H1 (cell line): ENCODE results near the gene PRR33. TPM values are rescaled to one million over a fixed set of nuclear protein-coding genes. Genes with fewer than 3 reads are reported as not detected.

Experiments
- CTCF ChIA-PET: fragments of 300-600 bp; sonication (Branson Sonifier 250); formaldehyde crosslinking; loops from one replicate; lab custom pipeline; 2021; ENCODE audit not compliant: partially characterized antibody; lab: Charles Lee
- POLR2A ChIA-PET: fragments of 300-600 bp; sonication (Branson Sonifier 250); formaldehyde crosslinking; loops from one replicate; lab custom pipeline; 2021; ENCODE audit warnings: inconsistent platforms; ENCODE audit not compliant: partially characterized antibody; lab: Charles Lee
- DNase-seq, 2 experiments: peaks; one replicate each; pipeline versions ENCODE4 v3.0.0 to v3.0.0-alpha.2; 2010 to 2022; ENCODE audit warnings: low spot score in 2 of 2, low read depth in 1 of 2, mixed read lengths in 1 of 2
- FAIRE-seq: peaks from 2 replicates; lab custom pipeline; 2011; peaks lifted over from hg19 to GRCh38; lab: Jason Lieb, UNC
- H2AFZ ChIP-seq: 2 replicates; pipeline ENCODE4 v1.8.1; 2012; ENCODE audit warnings: low read length, inconsistent platforms
- H2AK5ac ChIP-seq: 2 replicates; pipeline ENCODE4 v1.6.1; 2013; ENCODE audit warnings: low read depth, low read length
- H2BK120ac ChIP-seq: replicated peaks from 2 replicates; pipeline ENCODE3; 2013; ENCODE audit warnings: low read depth, low read length, inconsistent platforms
- H2BK12ac ChIP-seq: 2 replicates; pipeline ENCODE4 v1.6.1; 2013; ENCODE audit warnings: low read depth, low read length
- H2BK15ac ChIP-seq: 2 replicates; pipeline ENCODE4 v1.6.1; 2013; ENCODE audit warnings: low read length
- H2BK20ac ChIP-seq: 2 replicates; pipeline ENCODE4 v1.6.1; 2013; ENCODE audit warnings: low read length
- H2BK5ac ChIP-seq: 2 replicates; pipeline ENCODE4 v1.6.1; 2013; ENCODE audit warnings: low read depth, low read length
- H3K14ac ChIP-seq: 2 replicates; pipeline ENCODE4 v1.6.1; 2013; ENCODE audit warnings: inconsistent platforms; ENCODE audit not compliant: insufficient read length
- H3K18ac ChIP-seq: 2 replicates; pipeline ENCODE4 v1.6.1; 2013; ENCODE audit warnings: low read length; ENCODE audit errors: extremely low read depth
- H3K23ac ChIP-seq: 2 replicates; pipeline ENCODE4 v1.6.1; 2013; ENCODE audit warnings: inconsistent platforms; ENCODE audit not compliant: insufficient read length
- H3K23me2 ChIP-seq: 2 replicates; pipeline ENCODE4 v1.6.1; 2013; ENCODE audit warnings: low read depth, low read length
- H3K27ac ChIP-seq: 2 replicates; pipeline ENCODE4 v1.6.1; 2011; ENCODE audit warnings: low read depth, low read length, inconsistent platforms
- H3K27me3 ChIP-seq, 4 experiments: replicated peaks in 1 of 4; 1 replicate in 1 of 4; 2 replicates in 3 of 4; pipeline versions ENCODE4 v1.6.1 to v1.8.1; 2011 to 2013; ENCODE audit warnings: low read length in 3 of 4, mild to moderate bottlenecking in 3 of 4, inconsistent platforms in 2 of 4, mixed read lengths in 2 of 4, moderate library complexity in 1 of 4; ENCODE audit not compliant: control insufficient read depth in 3 of 4, insufficient read depth in 3 of 4; ENCODE audit errors: extremely low read depth in 1 of 4
- H3K36me3 ChIP-seq, 4 experiments: 2 replicates each; pipeline versions ENCODE4 v1.6.1 to v1.8.1; 2011 to 2013; ENCODE audit warnings: mild to moderate bottlenecking in 4 of 4, low read length in 3 of 4, moderate library complexity in 2 of 4, control low read depth in 1 of 4, inconsistent platforms in 1 of 4; ENCODE audit not compliant: insufficient read depth in 4 of 4, control insufficient read depth in 2 of 4
- H3K4ac ChIP-seq: replicated peaks from 2 replicates; pipeline ENCODE3; 2013; ENCODE audit warnings: low read length, low read depth, mixed read lengths, inconsistent platforms; ENCODE audit not compliant: insufficient read length
- H3K4me1 ChIP-seq, 4 experiments: replicated peaks in 1 of 4; 1 replicate in 1 of 4; 2 replicates in 3 of 4; pipeline versions ENCODE4 v1.6.1 to v1.8.1; 2011 to 2013; ENCODE audit warnings: low read length in 3 of 4, inconsistent platforms in 2 of 4, mixed read lengths in 1 of 4; ENCODE audit not compliant: insufficient read depth in 4 of 4, control insufficient read depth in 3 of 4
- H3K4me2 ChIP-seq, 2 experiments: 2 replicates each; pipeline versions ENCODE4 v1.6.1 to v1.8.1; 2011 to 2013; ENCODE audit warnings: low read depth in 2 of 2, low read length in 2 of 2, control low read depth in 1 of 2, inconsistent platforms in 1 of 2, mild to moderate bottlenecking in 1 of 2; ENCODE audit not compliant: insufficient read depth in 1 of 2
- H3K4me3 ChIP-seq, 4 experiments: fragments of 200-600, 300-600 bp in 1 of 4; sonication (generic), shearing (Covaris generic), sonication (Bioruptor Twin) in 1 of 4; 2 replicates each; pipeline versions ENCODE4 v1.5.1 to v1.8.1; 2011 to 2016; ENCODE audit warnings: low read length in 4 of 4, low read depth in 3 of 4, control low read depth in 2 of 4, inconsistent platforms in 2 of 4, mild to moderate bottlenecking in 2 of 4, mixed read lengths in 1 of 4, moderate library complexity in 1 of 4; ENCODE audit not compliant: insufficient read depth in 2 of 4; ENCODE audit errors: extremely low read depth in 1 of 4
- H3K56ac ChIP-seq: replicated peaks from 2 replicates; pipeline ENCODE3; 2013; ENCODE audit warnings: low read depth, mild to moderate bottlenecking, mixed read lengths, low read length, inconsistent platforms; ENCODE audit not compliant: insufficient read length
- H3K79me1 ChIP-seq: 2 replicates; pipeline ENCODE4 v1.6.1; 2013; ENCODE audit warnings: low read depth, low read length, control low read depth
- H3K79me2 ChIP-seq, 2 experiments: 2 replicates each; pipeline versions ENCODE4 v1.6.1 to v1.8.1; 2012 to 2013; ENCODE audit warnings: low read length in 2 of 2, mild to moderate bottlenecking in 2 of 2, inconsistent platforms in 1 of 2; ENCODE audit not compliant: insufficient read depth in 2 of 2, control insufficient read depth in 1 of 2
- H3K9ac ChIP-seq, 4 experiments: replicated peaks in 1 of 4; 1 replicate in 1 of 4; 2 replicates in 3 of 4; pipeline versions ENCODE4 v1.6.1 to v1.8.1; 2011 to 2013; ENCODE audit warnings: low read depth in 3 of 4, low read length in 3 of 4, control low read depth in 2 of 4, mild to moderate bottlenecking in 2 of 4, moderate library complexity in 2 of 4, inconsistent platforms in 1 of 4; ENCODE audit errors: extremely low read depth in 1 of 4
- H3K9me3 ChIP-seq, 2 experiments: 2 replicates each; pipeline versions ENCODE4 v1.6.1 to v1.8.1; 2012 to 2013; ENCODE audit warnings: mild to moderate bottlenecking in 2 of 2, moderate library complexity in 2 of 2, control low read depth in 1 of 2, inconsistent platforms in 1 of 2, low read depth in 1 of 2, low read length in 1 of 2, mixed read lengths in 1 of 2; ENCODE audit not compliant: insufficient read depth in 2 of 2
- H4K20me1 ChIP-seq, 2 experiments: replicated peaks in 1 of 2; 2 replicates each; pipeline versions ENCODE3 to v1.8.1; 2011 to 2013; ENCODE audit warnings: inconsistent platforms in 2 of 2, low read length in 2 of 2, mild to moderate bottlenecking in 1 of 2; ENCODE audit not compliant: insufficient read depth in 2 of 2, control insufficient read depth in 1 of 2
- H4K5ac ChIP-seq: 2 replicates; pipeline ENCODE4 v1.6.1; 2013; ENCODE audit warnings: low read length, low read depth, mixed read lengths, inconsistent platforms; ENCODE audit not compliant: insufficient read length
- H4K8ac ChIP-seq: 2 replicates; pipeline ENCODE4 v1.8.0; 2013; ENCODE audit warnings: mild to moderate bottlenecking, moderate library complexity, low read length, inconsistent platforms; ENCODE audit not compliant: insufficient read depth; ENCODE audit errors: extremely low read depth
- H4K91ac ChIP-seq: replicated peaks from 2 replicates; pipeline ENCODE3; 2013; ENCODE audit warnings: low read length, mixed read lengths, inconsistent platforms; ENCODE audit not compliant: insufficient read length
- CEBPB ChIP-seq: IDR thresholded peaks from 2 replicates; pipeline ENCODE4 v1.6.1; 2012; ENCODE audit warnings: low read depth, low read length
- CREB1 ChIP-seq: IDR thresholded peaks from 2 replicates; pipeline ENCODE4 v1.6.1; 2012; ENCODE audit warnings: inconsistent platforms
- FOSL1 ChIP-seq: IDR thresholded peaks from 2 replicates; pipeline ENCODE4 v1.6.1; 2011; ENCODE audit warnings: mild to moderate bottlenecking, low read depth, low read length, moderate library complexity; ENCODE audit not compliant: insufficient read depth
- JUND ChIP-seq: IDR thresholded peaks from 2 replicates; pipeline ENCODE4 v1.6.1; 2011; ENCODE audit warnings: mild to moderate bottlenecking, improper control_type of control experiment, low read length
- KDM1A ChIP-seq: fragments of 200-600, 300-600 bp; sonication (generic); IDR thresholded peaks from 2 replicates; pipeline ENCODE4 v1.7.1; 2016; ENCODE audit warnings: mild to moderate bottlenecking, low read length, borderline replicate concordance
- NANOG ChIP-seq: IDR thresholded peaks from 2 replicates; pipeline ENCODE4 v1.6.1; 2011; ENCODE audit warnings: low read length, low read depth, mild to moderate bottlenecking, inconsistent platforms; ENCODE audit not compliant: insufficient read depth, poor library complexity, severe bottlenecking
- RBBP5 ChIP-seq: IDR thresholded peaks from 2 replicates; pipeline ENCODE4 v1.7.1; 2012; ENCODE audit warnings: low read depth, mild to moderate bottlenecking, inconsistent platforms, low read length, moderate library complexity, borderline replicate concordance
- RXRA ChIP-seq: IDR thresholded peaks from 2 replicates; pipeline ENCODE4 v1.6.1; 2011; ENCODE audit warnings: low read depth, mild to moderate bottlenecking, low read length, moderate library complexity; ENCODE audit not compliant: insufficient read depth
- SIX5 ChIP-seq: IDR thresholded peaks from 2 replicates; pipeline ENCODE4 v1.6.1; 2011; ENCODE audit warnings: mild to moderate bottlenecking, low read depth, low read length
- SP4 ChIP-seq: IDR thresholded peaks from 2 replicates; pipeline ENCODE4 v1.6.1; 2012; ENCODE audit warnings: low read length, inconsistent platforms
- SUZ12 ChIP-seq: fragments of 200-600 bp; sonication (generic); IDR thresholded peaks from 2 replicates; pipeline ENCODE4 v1.6.1; 2012; ENCODE audit warnings: mild to moderate bottlenecking, inconsistent platforms, low read length, moderate library complexity, mixed read lengths
- TCF12 ChIP-seq: IDR thresholded peaks from 2 replicates; pipeline ENCODE4 v1.6.1; 2011; ENCODE audit warnings: low read depth, mild to moderate bottlenecking, low read length
- YY1 ChIP-seq: IDR thresholded peaks from 2 replicates; pipeline ENCODE4 v1.6.1; 2011; ENCODE audit warnings: low read depth, mild to moderate bottlenecking, low read length
- WGBS, 2 experiments: shearing (Covaris generic) in 1 of 2; methylation state at CpG; one replicate each; pipeline versions ENCODE4 v1.1.6 to v1.1.7; 2013 to 2015; ENCODE audit warnings: low lambda C conversion rate in 2 of 2, mixed read lengths in 2 of 2, inconsistent platforms in 1 of 2, low coverage in 1 of 2, missing lambda C conversion rate in 1 of 2; ENCODE audit not compliant: insufficient replicate concordance in 2 of 2, insufficient coverage in 1 of 2, insufficient read length in 1 of 2; ENCODE audit errors: extremely low coverage in 1 of 2, missing lambda C conversion rate in 1 of 2; 5-methylcytosine and 5-hydroxymethylcytosine counted together
- polyA plus RNA-seq, 7 experiments: library from polyadenylated mRNA; depleted of rRNA in 3 of 7; stranded (reverse) in 5 of 7; unstranded in 2 of 7; fragments of >200 nt in 5 of 7; fragments of 200-250 nt in 2 of 7; gene quantifications; 1 replicate in 5 of 7; 2 replicates in 1 of 7; 4 replicates in 1 of 7; pipeline versions ENCODE4 v1.2.1 to v1.2.3, GENCODE V29; 2011 to 2013; ENCODE audit warnings: missing spikeins in 2 of 7, mixed read lengths in 2 of 7
- total RNA-seq: library from RNA; stranded (reverse); fragmentation: NEBNext Ultra II Directional; extraction: Animal tissue kit (Norgen Biotek cat#: 25700); gene quantifications from 2 replicates; pipeline ENCODE4 v1.2.1, GENCODE V29; 2021

The PRR33 gene
- total and polyA plus RNA-seq, 2 of the 8 experiments (the other 6 are each of a cell fraction or from before 2014, with no cell fraction given) = 0.02 TPM; not detected in 1

GRCh38 chr11:1873048-1873812 is 18.5 kb downstream of the PRR33 start:
- H2BK20ac ChIP-seq = no peak overlapping the region
- H2BK120ac ChIP-seq = no peak overlapping the region
- no peaks in the 10 kb centered on the region for H3K79me1 ChIP-seq
- no peak overlapping the region for H3K23ac ChIP-seq
- H4K5ac ChIP-seq = no peak overlapping the region
- H3K79me2 ChIP-seq = no peaks in the 10 kb centered on the region
- H3K27me3 ChIP-seq = peaks cover 0 to 3% (median 0%) of the 10 kb centered on the region in 4 experiments; a peak in 1 of 7 replicates
- H3K36me3 ChIP-seq = no peaks in the 10 kb centered on the region
- no peaks in the 10 kb centered on the region; the same call in 1 of the 2 replicates for H3K23me2 ChIP-seq
- DNase-seq (no peak), FAIRE-seq (no peak)
- no peak overlapping the region for H2BK12ac ChIP-seq
- no peak overlapping the region for H3K18ac ChIP-seq
- H3K56ac ChIP-seq = no peak overlapping the region
- no peaks in the 10 kb centered on the region for H4K20me1 ChIP-seq
- no peaks in the 10 kb centered on the region; a peak in 1 of 7 replicates for H3K4me1 ChIP-seq
- no peak overlapping the region for H2AFZ ChIP-seq
- H3K4me3 ChIP-seq = no peak overlapping the region
- H3K9me3 ChIP-seq = no peaks in the 10 kb centered on the region
- H3K4me2 ChIP-seq = no peak overlapping the region
- no peak overlapping the region for H4K91ac ChIP-seq
- H4K8ac ChIP-seq = no peak overlapping the region
- no peak overlapping the region for H2BK5ac ChIP-seq
- H2BK15ac ChIP-seq = no peak overlapping the region
- CTCF ChIA-PET = interaction anchor here (1.2 kb wide), 1 partner anchor 44 kb away, joined by 3 read pairs; no protein-coding TSS in a partner anchor
- H2AK5ac ChIP-seq = no peak overlapping the region
- no peak overlapping the region for H3K27ac ChIP-seq
- no peak overlapping the region for H3K14ac ChIP-seq
- H3K9ac ChIP-seq = no peak overlapping the region
- H3K4ac ChIP-seq = no peak overlapping the region
- WGBS, 2 experiments = 93% methylated on average over 2 of the region's 11 CpGs; no CpG with 5 or more reads in 1 of the 2 experiments
- POLR2A ChIA-PET = no interaction called here
- TF ChIP-seq NANOG (no peak), SP4 (no peak), SUZ12 (no peak), JUND (no peak), KDM1A (no peak), TCF12 (no peak), RBBP5 (no peak), RXRA (no peak), YY1 (no peak), SIX5 (no peak), CEBPB (no peak), FOSL1 (no peak), CREB1 (no peak)
